ENCODE measurements around the gene CPVL.
A peak's percentile ranks its signal among the peaks of the same experiment; 100 is the strongest.

The CPVL gene

DNA sequence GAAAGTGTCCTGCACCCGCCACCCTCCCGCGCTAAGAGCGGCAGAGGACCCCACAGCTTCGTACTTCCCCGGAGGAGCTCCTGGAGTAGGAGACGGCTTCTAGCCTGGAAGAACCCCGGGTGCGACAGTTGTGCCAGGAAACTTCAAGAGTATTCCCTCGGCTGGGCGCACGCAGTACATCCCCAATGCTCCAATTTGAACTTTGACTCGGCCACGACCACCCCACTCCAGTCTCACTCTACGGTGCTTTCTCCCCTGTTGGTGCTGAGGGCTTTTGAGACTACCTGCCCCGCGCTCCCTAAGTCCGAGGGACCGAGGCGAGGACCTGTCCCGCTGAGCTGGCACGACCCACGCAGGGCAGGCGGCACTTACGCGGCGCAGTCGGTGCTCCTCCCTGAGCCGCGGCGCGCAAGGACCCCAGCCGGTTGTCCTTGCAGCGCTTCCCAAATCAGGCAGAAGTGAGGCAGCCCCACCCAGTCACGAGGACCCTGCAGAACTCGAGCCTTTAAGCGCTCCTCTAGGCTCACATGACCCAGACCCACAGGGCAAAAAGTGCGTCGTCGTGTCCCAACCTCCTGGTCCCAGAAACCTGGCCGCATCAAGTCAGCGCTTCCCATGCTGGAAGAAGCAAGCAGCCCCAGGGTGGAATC lies at the start of gene CPVL:
CPVL (minus strand) TSS at position 481 of the 650 bp plus-strand sequence. CDS start 25,476 bp downstream, outside the sequence.
- DNase-seq = no peak

DNA sequence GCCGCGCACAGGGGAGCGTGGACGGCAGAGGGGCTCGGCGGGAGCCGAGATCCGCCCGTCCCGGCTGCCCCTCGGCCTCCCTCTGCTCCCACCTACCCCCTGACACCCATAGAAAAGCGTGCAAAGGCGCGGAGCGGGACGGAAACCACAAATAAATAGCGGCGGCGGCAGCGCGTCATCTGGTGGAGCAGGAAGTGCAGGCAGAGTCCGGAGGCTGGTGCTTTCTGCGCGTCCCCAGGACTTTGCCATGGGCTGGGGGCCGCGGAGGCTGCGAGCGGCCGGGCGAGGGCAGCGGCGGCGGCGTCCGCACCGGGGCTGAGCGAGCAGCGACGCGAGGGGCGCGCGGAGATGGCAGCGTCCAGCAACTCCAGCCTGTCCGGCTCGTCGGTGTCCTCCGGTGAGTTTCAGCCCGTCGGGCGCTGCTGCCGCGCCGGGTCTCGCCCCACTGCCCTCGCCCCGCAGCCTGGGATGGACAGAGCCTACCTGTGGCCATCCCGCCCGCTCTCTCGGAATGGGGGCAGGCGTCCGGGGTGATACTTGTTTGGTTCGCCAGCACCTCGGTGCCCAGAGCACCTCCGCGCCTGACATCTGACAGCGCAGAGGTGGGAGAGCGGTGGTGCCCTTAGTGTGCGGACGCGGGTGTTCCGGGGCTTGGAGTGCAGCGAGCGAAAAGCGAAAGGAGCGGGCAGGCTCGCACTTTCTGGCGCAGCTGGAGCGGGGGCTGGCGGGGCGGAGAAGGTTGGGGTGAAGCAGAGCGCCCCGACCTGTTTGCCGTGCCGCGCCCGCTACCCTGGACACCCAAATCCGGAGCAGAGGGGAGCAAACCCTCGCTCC lies 48.5 kb upstream of the CPVL start, which contains the start of gene CHN2:
CHN2 (plus strand) TSS at position 182 of the 834 bp plus-strand sequence.
- peak; percentile 57 for DNase-seq

- no peak for DNase-seq
These were observed 47.9 kb upstream of the CPVL start for GRCh38 chr7:29194206-29194593.

DNA sequence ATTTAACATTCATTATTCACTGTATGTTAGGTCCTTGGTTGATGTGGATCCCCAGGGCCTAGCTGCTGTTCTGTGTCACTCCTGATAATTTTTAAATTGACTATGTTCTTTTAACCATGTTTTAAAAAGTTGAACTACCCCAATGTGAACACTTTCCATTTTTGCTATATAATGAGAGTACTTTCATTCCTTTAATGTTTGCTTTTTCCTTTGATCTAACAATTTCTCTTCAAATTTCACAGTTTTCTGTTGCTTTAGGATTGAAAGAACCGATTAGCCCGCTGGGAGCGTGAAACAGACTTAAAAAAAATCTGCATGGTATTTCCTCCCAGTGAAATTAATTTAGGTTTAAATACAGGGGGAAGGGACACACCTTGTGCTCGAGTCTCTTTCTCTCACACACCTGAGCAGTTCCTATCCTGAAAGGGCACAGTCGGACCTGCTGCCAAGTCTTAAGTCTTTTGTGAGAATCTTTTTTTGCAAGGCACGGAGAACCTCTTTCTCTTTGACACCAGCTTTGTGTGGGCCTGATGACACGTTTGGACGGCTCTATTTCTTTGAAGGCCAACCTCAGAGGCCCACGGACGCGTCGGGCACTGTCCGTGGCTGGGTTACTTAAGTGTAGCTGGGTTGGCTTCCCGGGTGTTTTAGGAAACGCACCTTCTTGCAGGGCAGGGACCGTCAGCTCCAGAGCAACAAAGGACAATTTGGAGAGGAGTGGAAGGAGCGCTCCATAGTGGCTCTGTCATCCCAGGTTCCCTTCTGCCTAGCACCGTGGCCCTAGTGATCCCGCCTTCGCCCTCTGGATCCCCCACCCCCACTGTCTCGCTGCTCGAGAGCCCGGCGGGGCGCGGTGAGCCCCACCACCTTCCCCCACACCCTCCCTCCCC lies 47.2 kb upstream of the CPVL start:
- DNase-seq = no peak

DNA sequence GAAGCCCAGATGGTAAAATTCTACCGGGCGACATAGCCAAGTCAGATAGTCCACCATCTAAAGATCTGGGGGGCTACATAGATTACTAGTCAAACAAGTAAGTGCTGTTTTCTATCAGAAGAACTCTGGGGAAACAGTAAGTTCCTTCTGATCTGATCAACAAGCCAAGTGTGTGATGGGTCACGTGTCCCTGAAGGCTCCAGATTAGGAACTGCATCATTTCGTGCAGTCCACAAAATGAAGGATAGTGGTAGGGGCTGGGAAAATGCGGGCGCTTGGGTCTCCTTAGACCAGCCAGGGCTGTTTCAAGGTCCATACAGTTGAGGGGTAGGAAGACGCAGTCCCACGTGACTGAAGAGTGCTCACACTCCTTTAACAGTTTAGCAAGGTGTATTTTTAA lies 46.5 kb upstream of the CPVL start:
- DNase-seq = no peak

DNA sequence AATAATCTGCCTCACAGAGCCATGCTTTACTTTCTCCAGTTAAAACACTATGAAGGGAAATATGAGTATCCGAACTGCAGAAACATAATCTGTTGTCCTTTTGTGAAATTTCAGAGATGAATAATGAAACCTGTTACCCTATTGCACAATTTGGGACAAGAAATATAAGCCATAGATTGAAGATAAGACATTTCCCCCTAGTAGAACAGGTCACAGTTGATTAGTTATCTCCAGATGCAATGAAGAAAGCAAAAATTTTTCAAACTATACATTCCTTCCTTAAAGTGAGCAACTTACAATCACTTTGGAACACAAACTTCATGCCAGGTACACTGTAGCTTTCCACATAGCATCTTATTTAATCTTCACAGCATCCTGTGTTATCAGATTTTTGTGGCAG lies 46.0 kb upstream of the CPVL start:
- DNase-seq = no peak

- DNase-seq = no peak
These were observed 44.2 kb upstream of the CPVL start for GRCh38 chr7:29190349-29191045.

GRCh38 chr7:29189743-29190201 lies 43.4 kb upstream of the CPVL start:
- peak; percentile 61 for DNase-seq

DNA sequence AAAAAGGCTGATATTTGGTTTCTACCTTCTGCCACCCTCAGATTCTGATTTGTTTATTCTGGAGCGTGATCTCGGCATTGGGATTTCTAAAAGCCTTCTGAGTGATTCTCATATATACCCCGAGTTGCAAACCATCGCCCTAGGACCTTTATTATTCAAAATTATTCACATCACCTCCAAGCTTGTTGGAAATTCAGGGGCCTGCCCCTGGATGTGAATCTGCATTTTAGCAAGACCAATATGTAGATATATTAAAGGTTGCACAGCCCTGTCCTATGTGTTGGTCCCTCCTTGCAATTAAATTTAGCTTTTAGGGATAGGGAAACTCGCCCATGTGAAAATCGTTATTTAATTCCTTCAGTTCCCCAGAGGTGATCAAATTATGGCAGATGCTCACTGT lies 39.3 kb upstream of the CPVL start:
- DNase-seq = no peak

DNA sequence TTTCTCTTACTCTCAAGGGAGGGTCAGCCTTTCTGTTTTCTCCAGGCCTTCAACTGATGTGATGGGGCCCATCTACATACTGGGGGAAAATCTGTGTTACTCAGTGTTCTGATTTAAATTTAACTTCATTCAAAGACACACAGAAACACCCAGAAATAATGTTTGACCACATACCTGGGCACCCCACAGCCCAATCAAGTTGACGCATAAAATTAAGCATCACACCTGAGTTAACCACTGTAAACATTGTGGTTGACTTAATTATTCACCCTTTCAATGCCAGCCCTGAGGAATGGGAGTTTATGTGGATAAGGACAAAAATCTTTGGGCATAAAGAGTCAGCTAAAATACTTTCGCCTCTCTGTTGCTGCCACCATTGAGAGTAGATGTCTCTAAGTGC lies 38.3 kb upstream of the CPVL start:
- no peak for DNase-seq

- no peak for DNase-seq
These were observed 32.8 kb upstream of the CPVL start for GRCh38 chr7:29179115-29179514.

GRCh38 chr7:29177963-29178600 lies 31.7 kb upstream of the CPVL start:
- no peak for DNase-seq

DNA sequence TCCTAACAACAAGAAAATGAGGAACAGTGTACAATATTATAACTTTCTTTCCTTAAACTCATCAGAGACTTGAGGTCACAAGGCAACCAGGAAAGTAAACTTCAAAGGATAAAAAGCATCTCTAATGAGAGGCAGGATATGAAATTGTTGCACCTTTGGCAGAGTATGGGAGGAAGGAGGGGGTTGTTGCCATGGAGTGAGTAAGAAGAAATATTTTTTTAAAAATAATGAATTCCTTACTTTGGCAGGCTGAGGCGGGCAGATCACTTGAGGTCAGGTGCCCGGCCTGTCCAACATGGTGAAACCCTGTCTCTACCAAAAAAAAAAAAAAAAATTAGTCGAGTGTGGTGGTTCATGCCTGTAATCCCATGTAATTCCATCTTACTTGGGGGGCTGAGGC lies 27.1 kb upstream of the CPVL start:
- no peak for DNase-seq

GRCh38 chr7:29170781-29171180 lies 24.4 kb upstream of the CPVL start:
- no peak for DNase-seq

GRCh38 chr7:29167721-29168120 lies 21.4 kb upstream of the CPVL start:
- DNase-seq = no peak

DNA sequence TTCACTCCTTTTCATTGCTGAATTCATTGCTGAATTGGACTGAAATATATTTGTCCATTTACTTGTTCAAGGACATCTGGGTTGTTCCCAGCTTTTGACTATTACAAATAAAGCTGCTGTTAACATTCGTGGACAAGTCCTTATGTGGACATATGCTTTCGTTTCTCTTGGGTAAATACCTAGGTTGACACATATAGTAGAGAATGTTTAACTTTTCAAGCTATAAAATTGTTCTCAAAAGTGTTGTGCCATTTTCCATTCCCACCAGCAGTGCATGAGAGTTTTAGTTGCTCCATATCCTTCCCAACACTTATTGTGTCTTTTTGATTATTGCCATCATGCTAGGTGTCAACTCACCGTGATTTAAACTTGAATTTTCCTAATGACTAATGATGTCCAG lies 17.5 kb upstream of the CPVL start:
- DNase-seq = no peak

GRCh38 chr7:29162577-29162976 lies 16.2 kb upstream of the CPVL start:
- DNase-seq = no peak

GRCh38 chr7:29161231-29161630 lies 14.9 kb upstream of the CPVL start:
- no peak for DNase-seq

GRCh38 chr7:29160080-29160479 lies 13.7 kb upstream of the CPVL start:
- no peak for DNase-seq

GRCh38 chr7:29158795-29159423 lies 12.6 kb upstream of the CPVL start:
- DNase-seq = no peak

DNA sequence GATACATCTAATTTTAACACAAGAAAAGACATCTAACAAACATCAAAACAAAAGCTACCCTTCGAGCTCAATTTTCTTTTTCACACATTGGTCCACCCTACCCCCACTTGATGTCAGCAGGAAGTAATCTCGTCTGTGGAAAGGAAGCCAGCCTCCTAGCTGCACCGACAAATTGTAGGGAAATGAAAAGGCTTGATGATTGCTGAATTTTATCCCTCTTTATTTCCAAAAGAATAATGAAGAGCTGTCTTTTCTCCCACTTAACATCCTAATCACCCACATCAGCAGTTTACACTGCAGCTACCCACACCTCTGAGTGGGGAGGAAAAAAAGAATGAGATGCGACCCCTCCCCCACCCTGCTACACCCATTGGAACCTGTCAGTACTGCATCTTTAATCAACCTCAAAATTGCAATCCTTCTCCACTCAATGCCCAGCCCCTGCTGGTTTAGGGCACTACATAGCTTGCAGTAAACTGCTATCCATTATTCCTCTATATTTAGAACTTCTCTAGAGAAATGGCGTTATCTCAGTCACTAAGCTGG lies 10.6 kb upstream of the CPVL start:
- no peak for DNase-seq

All from activated T-cell treated with anti-CD3 and anti-CD28 coated beads, Interleukin-2, amount 50 U/mL, for 1 hour (primary cell).